Gastrocnemius medialis (tissue), 4 donors: ENCODE results near the gene DNM1.

Source experiments
- CTCF ChIP-seq, 5 experiments: fragments of 450-650 bp in 3 of 5; fragments of 200-600 bp in 2 of 5; sonication (generic) in 2 of 5; IDR thresholded peaks in 4 of 5; conservative IDR thresholded peaks in 1 of 5; 1 replicate in 4 of 5; 2 replicates in 1 of 5; pipeline ENCODE4 v1.5.1; 2016 to 2019; ENCODE audit warnings: antibody characterized with exemption in 5 of 5, mild to moderate bottlenecking in 3 of 5, moderate library complexity in 3 of 5
- POLR2A ChIP-seq, 2 donors: fragments of 450-650 bp; IDR thresholded peaks; one replicate each; pipeline ENCODE4 v1.6.1; 2017; ENCODE audit warnings: antibody characterized with exemption in 2 of 2, mild to moderate bottlenecking in 2 of 2, moderate library complexity in 2 of 2

GRCh38 chr9:128266868-128267590, 63.9 kb downstream of the DNM1 start:
- TF ChIP-seq CTCF (IDR thresholded peaks at IDR 0.05 in 4 of 5, conservative IDR thresholded peaks at IDR 0.05 in 1 of 5) (no peak), POLR2A (IDR thresholded peaks at IDR 0.05) (no peak)
